ENCODE data around the gene CNIH4.
"Not testable (repeated sequence)": the region's sequence is repeated elsewhere in the genome, so short reads cannot be mapped to it uniquely, and the experiment has no call there.

The CNIH4 gene

DNA sequence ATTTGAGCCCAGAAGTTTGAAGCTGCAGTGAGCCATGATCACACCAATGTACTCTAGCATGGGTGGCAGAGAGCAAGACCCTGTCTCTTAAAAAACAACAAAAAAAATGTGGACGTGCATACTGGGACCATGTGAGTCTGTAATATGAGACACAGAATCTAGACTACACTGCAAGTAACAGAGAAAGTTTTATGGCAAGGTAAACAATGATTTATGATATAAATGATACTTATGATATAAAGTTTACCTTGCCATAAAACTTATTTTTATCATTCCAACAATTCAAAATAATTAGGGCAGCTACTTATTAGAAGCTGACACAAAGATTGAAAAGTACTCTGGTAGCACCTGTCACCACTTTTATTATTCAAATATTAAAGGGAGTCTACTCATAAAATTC is 43.2 kb downstream of the CNIH4 start:
- FAIRE-seq = no peak
- DNase-seq (ENCODE audit: low spot score) = no peak

DNA sequence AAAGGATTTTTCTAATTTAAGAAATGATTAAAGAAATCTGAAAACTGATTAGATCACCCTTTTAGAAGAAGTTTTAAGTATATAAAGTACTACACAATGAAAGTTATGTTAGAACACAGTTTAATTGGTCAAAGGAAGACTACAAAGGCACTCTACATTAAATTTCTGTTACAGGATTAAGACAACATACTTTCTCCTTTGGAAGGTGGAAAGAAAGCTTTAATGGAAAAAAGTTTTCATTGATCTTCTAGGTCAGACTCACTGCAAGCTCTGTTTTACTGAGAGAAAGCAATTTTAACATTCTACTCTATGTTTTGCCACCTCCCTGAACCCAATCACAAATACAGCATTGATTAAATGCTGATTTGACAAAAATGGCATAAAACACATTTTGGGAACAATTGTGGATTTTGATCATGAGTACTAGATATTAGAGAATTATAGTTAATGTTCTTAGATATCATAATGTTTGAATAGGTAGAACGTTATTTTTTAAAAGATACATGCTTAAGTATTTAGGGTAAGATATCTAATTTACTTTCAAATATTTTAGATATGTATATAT is 45.9 kb downstream of the CNIH4 start:
- DNase-seq (ENCODE audit: low spot score) (no peak), FAIRE-seq (no peak)

DNA sequence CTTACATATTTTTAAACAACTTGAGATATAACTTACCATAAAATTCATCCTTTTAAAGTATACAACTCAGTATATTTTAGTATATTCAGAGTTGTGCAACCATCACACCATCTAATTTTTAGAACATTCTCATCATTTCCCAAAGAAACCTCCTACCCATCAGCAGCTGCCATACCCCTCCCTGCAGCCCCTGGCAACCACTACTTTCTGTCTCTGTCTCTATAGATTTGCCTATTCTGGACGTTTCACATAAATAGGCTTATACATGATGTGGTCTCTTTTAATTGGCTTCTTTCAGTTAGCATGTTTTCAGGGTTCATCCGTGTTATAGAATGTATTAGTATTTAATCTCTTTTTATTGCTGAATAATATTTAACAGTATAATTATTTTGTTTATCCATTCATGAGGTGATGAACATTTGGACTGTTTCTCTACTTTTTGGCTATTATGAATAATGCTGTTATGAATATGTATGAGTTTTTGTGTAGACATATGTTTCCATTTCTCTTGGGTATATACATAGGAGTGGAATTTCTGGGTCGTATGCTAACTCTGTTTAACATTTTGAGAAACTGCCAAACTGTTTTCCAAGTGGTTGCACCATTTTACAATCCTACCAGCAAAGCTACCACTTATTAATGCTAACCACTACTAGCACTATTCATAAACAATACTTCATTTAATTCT is 48.4 kb downstream of the CNIH4 start:
- DNase-seq (ENCODE audit: low spot score) (no peak), FAIRE-seq (no peak)

DNA sequence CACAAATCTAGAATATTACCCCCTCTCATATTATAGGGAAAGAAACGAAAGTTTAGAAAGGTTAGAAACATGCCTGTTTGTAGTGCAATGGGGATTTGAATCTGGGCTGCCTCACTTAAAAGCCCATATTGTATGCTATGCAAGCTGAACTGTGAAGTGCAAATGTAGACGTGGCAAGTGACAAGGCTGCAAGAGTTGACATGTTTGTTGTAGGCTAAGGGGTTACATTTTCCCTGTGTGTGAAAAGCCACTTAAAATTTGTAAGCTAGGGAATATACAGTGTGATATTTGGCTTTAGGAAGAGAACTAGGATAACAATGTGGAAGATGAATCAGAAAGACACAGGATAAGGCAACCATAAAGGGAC is 48.9 kb downstream of the CNIH4 start:
- no peak for FAIRE-seq
- DNase-seq (ENCODE audit: low spot score) = no peak

DNA sequence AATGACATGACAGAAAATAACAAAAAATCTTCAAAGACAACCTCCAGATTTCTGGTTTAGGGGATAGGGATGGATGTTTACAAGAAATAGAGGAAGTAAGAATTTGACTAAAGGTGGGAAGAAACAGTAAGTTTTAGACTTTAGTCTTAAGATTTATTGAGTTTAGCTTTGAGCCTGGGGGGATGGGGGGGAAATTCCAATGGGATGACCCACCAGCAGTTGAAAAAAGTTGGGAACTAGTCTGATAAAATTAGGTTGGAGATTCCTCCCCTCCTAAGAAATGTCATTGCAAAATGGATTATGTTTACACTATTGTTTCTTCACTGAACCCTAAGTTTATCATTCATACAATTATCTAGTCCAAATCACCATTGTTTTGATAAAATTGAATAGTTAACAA is 49.5 kb downstream of the CNIH4 start:
- FAIRE-seq (no peak), DNase-seq (ENCODE audit: low spot score) (no peak)

DNA sequence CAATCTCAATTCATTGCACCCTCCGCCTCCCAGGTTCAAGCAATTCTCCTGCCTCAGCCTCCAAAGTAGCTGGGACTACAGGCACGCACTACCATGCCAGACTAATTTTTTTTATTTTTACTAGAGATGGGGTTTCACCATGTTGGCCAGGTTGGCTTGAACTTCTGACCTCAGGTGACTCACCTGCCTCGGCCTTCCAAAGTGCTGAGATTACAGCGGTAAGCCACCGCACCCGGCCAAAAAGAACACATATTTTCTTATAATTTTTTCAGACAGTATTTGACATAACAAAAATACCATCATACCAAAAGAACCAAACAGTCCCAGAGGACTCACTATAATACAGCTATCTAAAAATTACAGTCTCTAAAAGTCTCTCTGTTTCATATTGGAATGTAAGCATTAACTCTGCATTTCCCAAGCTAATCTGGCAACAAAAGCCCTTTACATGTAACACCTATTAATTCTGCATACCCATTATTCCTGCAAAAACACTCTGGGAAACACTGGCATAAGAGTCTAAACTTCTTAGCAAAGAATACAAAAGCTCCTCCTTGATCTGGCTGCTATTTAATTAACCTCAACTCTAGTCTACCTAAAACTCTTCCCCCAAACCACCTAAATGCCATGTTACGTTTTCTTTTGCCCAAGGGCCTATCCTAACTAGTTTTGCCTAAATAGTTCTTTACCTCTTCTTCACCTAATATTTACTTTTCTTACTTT is 51.1 kb downstream of the CNIH4 start:
- DNase-seq (ENCODE audit: low spot score) (no peak), FAIRE-seq (no peak)

DNA sequence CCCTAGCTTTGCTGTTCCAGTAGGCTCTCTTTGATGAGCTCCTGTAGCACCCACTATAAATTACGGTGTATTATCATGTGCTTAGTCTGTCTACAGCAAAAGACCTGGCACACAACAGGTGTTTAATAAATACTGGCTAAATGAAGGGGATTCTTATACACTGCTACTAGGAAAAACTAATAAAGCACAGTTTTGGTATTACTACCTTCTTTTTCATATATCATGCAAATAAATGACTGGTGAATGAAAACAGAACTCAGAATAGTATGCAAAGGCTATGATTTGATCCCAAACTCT is 51.6 kb downstream of the CNIH4 start:
- FAIRE-seq = no peak
- no peak for DNase-seq (ENCODE audit: low spot score)

DNA sequence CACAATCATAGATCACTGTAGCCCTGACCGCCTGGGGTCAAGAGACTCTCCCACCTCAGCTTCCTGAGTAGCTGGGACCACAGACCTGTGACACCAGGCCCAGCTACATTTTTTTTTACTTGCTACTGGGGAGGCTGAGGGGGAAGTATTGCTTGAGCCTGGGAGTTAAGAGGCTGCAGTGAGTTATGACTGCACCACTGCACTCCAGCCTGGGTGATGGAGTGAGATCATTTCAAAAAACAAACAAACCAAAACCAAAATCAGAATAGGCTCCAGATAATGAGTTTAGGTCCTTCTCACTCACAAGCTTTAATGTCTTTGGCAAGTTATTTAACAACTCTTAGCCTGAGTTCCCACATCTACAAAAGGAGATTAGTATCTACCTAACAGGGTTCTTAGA is 55.1 kb downstream of the CNIH4 start:
- no peak for FAIRE-seq
- no peak for DNase-seq (ENCODE audit: low spot score)

DNA sequence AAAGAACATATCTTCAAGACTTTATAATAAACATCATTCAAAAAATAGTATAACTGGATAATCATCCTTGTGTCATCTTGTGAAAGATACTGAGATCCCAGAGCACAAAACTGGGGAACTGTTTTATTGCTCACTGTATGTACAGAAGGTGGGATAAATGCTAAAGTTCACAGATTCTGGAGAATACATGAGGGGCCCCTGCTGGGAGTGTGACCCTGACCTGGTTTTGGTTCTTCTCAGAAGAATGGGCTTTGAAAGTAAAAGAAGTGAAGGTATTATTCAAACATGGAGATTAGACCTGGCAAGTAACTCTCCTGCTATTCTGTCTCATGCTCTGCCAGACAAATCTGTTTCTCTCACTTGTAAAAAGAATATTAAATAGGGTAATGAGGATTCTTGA is 63.4 kb downstream of the CNIH4 start:
- FAIRE-seq (no peak), DNase-seq (ENCODE audit: low spot score) (no peak)

DNA sequence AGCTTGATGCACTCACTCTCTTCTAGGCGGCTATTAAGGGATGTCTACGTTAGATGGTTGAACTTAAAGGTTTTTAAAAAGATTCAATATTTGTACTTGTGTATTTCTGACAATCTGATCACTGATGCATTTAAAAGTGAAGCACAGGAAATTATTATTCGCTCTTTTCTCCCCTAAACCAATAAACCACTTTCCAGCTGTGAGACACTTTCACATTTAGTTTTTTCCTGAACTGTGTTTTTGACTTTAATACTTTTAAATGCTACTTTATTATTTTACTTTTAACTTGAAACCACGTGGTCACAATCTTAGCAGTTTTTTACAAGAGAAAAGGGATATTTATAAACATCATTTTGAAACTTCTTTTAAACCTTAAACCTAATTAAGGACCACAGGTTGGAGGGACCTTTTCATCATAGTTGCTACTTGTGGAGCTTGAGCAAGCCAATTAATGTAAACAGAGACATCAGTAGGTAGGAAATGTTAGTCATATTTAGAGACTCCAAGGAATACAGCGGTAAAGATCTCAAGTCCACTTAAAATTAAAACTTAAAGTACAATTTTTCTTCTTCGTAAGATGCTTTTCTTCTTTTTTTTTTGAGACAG is 68.7 kb downstream of the CNIH4 start:
- FAIRE-seq = no peak
- no peak for DNase-seq (ENCODE audit: low spot score)

DNA sequence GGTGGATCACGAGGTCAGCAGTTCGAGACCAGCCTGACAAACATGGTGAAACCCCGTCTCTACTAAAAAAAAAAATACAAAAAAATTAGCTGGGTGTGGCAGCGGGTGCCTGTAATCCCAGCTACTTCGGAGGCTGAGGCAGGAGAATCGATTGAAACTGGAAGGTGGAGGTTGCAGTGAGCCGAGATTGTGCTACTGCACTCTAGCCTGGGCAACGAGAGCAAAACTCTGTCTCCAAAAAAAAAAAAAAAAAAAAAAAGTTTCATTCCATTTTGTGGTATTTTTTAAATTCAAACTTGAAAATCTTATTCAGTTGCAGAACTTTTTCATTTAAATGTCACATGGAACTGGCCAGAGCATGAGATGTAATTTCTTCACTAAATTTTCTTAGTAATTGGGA is 70.2 kb downstream of the CNIH4 start:
- DNase-seq (ENCODE audit: low spot score); FAIRE-seq: not testable (repeated sequence)

DNA sequence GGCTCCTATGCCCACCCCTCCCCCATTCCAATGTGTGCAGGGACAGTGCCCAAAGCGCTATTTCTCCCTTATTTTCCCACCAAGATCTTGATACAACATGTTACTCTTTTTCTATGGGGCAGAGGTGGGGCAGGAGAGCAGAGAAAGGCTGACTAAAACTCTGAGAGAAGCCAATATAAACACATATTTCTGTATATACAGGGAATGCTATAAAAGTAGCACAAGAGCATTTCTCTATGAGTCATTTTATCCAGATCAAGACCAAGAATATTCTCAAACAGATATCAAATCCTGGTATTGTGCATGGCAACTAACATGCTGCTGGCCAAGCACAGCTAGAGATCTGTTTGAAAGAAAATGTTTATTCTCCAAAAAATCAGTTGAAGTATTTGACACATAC is 70.7 kb downstream of the CNIH4 start:
- DNase-seq (ENCODE audit: low spot score) (no peak), FAIRE-seq (no peak)

DNA sequence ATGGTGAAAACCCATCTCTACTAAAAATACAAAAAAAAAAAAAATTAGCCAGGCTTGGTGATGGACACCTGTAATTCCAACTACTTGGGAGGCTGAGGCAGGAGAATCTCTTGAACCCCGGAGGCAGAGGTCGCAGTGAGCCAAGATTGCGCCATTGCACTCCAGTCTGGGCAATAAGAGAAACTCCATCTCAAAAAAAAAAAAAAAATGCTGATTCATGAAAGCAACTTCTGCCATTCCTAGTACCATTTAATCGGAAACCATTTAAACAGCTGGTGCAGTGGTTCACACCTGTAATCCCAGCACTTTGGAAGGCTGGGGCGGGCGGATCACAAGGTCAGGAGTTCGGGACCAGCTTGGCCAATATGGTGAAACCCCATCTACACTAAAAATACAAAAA is 72.0 kb downstream of the CNIH4 start:
- not testable (repeated sequence) for FAIRE-seq; DNase-seq (ENCODE audit: low spot score)
